ENCODE measurements around the gene SPEN.

The SPEN gene

GRCh38 chr1:15940110-15941043, 92.9 kb downstream of the SPEN start:
- TF ChIP-seq, protein P1, sequence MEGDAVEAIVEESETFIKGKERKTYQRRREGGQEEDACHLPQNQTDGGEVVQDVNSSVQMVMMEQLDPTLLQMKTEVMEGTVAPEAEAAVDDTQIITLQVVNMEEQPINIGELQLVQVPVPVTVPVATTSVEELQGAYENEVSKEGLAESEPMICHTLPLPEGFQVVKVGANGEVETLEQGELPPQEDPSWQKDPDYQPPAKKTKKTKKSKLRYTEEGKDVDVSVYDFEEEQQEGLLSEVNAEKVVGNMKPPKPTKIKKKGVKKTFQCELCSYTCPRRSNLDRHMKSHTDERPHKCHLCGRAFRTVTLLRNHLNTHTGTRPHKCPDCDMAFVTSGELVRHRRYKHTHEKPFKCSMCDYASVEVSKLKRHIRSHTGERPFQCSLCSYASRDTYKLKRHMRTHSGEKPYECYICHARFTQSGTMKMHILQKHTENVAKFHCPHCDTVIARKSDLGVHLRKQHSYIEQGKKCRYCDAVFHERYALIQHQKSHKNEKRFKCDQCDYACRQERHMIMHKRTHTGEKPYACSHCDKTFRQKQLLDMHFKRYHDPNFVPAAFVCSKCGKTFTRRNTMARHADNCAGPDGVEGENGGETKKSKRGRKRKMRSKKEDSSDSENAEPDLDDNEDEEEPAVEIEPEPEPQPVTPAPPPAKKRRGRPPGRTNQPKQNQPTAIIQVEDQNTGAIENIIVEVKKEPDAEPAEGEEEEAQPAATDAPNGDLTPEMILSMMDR (conservative IDR thresholded peaks at IDR 0.05; ENCODE audit: low read depth, low read length), result no peak
- no peak for DNase-seq (ENCODE audit: low read depth)
- no peak overlapping the region for H3K4me3 ChIP-seq (ENCODE audit: low read length)

DNA sequence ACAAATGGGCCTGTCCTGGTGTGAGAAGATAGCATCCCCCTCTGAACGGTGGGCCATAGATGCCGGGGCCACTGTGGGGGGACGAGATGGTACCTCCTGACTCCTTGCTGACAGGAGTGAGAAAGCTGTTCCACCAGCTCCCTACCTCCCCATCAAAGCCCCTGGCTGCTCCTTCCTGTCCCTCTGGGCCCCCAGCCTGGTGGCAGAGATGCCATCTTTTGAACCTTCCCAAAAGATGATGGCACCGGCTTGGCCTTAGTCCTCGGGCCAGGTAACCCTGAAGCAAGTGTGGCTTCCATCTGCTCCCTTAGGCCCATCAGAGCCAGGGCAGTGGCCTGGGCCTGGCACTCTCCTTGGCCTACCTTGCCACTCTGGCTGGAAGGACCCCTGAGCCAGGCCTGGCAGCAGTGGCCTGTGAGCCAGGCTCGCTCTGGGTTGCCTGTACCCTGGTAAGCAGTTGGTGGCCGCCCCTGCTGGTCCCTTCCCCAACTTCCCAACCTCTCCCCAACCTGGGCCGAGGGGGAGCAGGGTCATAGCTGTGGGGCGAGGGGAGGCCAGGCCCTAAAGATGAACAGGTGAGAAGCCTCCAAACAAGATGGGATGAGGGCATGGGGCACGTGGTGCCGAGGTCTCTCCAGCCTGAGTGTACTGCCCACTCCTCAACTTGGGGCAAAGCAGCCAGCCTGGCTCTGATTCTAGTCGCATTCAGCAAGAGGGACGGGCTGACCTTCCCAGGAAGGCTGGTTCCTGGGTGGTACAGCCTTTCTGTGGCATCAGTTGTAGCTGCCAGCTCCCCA, 93.7 kb downstream of the SPEN start:
- DNase-seq (ENCODE audit: low read depth), result no peak
- TF ChIP-seq, protein P1 (conservative IDR thresholded peaks at IDR 0.05; ENCODE audit: low read depth, low read length), result no peak
- no peak overlapping the region for H3K4me3 ChIP-seq (ENCODE audit: low read length)

- no peak for DNase-seq (ENCODE audit: low read depth)
- H3K4me3 ChIP-seq (ENCODE audit: low read length), result no peak overlapping the region
These were observed 94.6 kb downstream of the SPEN start for GRCh38 chr1:15941899-15942660.

DNA sequence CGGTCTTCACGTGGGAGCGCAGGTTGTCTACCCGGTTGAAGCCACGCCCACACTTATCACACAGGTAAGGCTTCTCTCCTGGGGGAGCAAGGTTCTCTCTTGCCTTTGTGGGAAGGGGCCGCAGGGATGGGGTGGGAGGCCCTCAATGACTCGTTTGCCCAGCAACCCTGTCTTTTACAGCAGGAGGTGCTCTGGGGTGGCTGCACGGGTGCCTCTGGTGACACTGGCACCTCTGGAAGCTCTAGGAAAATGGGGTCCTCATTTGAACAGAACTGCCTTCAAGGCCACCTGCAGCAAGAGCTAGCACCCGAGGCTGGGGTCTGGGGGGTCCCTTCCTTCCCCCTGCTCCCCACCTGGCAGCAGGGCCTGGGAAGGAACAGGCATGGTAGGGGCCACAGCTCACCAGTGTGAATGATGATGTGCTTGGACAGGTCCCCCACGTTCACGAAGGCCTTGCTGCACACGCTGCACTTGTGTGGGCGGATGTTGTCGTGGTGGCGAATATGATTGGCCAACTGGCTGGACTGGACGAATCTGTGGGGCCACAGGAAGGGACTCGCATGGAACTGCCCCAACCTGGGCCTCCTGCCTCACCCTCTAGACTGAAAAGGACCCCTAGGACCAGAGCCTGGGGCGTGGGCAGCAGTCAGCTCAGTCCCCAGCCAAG, 95.3 kb downstream of the SPEN start:
- DNase-seq (ENCODE audit: low read depth), result no peak
- no peak overlapping the region for H3K4me3 ChIP-seq (ENCODE audit: low read length)
- TF ChIP-seq, protein P1 (conservative IDR thresholded peaks at IDR 0.05; ENCODE audit: low read depth, low read length), result no peak

More at GRCh38 chr1:15941899-15942660, 94.6 kb downstream of the SPEN start:
- TF ChIP-seq, protein P1 (conservative IDR thresholded peaks at IDR 0.05; ENCODE audit: low read depth, low read length), result no peak

- TF ChIP-seq, protein P1 (conservative IDR thresholded peaks at IDR 0.05; ENCODE audit: low read depth, low read length), result no peak
- no peak for DNase-seq (ENCODE audit: low read depth)
- no peak overlapping the region for H3K4me3 ChIP-seq (ENCODE audit: low read length)
These were observed 96.0 kb downstream of the SPEN start for GRCh38 chr1:15943328-15943991.

GRCh38 chr1:15943992-15944307, 96.4 kb downstream of the SPEN start:
- no peak for DNase-seq (ENCODE audit: low read depth)
- H3K4me3 ChIP-seq (ENCODE audit: low read length), result no peak overlapping the region
- TF ChIP-seq, protein P1 (conservative IDR thresholded peaks at IDR 0.05; ENCODE audit: low read depth, low read length), result no peak

Measured in retinal pigment epithelial cell (primary cell).